CD4-positive, alpha-beta T cell treated with Interleukin-10 for 1 hour (primary cell): ENCODE results near the gene TMEM117.
A peak's percentile ranks its signal among the peaks of the same experiment; 100 is the strongest.
"Not testable (repeated sequence)": the region's sequence is repeated elsewhere in the genome, so short reads cannot be mapped to it uniquely, and the experiment has no call there.

ENCODE experiments used
- DNase-seq: peaks from one replicate; pipeline ENCODE4 v3.0.0-alpha.2; 2020

The TMEM117 gene

DNA sequence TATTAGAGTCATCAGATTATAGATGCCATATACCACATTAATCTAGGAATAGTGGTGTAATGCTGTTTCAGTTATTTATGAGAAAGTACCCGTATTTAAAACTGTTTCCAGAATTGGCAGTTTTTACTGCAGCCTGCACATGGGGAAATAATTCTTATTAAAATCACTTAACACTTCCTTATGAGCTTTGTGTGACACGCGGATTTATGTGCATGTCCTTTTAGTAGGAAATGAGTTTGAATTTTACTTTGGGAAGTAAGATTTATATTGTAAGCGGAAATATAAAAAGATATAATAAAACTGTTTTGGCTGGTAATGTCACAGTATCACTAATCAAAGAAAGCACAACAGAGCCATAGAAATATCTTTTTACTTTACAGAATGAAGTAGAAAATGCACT lies 132.9 kb downstream of the TMEM117 start:
- DNase-seq, result no peak

DNA sequence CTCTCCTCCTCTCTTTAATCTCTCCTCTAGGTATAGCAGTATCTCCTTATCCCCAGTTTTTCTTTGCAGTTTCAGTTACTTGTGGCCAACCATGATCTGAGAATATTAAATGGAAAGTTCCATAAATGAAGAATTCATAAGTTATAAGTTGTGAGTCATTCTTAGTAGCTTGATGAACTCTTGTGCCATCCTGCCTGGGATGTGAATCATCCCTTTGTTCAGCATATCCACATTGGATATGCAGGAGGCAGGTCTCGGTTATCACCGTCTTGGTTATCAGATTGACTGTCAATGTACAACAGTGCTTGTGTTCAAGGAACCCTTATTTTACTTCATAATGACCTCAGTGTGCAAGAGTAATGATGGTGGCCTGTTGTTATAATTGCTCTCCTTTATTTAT lies 134.0 kb downstream of the TMEM117 start:
- DNase-seq, result no peak

DNA sequence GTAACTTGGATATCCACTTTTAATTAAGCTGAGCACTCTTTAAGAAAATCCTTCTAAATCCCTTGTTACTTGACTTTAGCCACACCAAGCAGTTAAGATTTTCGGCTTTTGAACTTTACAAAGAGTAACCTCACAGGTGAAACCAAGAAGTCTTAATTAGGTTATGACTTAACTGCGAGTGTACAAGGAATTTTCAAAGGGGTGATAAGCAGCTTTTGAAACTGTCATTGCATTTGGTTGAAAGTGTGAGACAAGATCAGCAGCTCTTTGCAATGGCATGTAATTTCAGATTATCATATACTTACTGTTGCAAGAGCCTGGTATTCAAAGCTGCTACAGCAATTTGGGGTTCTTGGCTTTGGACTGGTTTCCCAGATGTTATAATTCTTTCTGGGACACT lies 137.5 kb downstream of the TMEM117 start:
- DNase-seq, result no peak

DNA sequence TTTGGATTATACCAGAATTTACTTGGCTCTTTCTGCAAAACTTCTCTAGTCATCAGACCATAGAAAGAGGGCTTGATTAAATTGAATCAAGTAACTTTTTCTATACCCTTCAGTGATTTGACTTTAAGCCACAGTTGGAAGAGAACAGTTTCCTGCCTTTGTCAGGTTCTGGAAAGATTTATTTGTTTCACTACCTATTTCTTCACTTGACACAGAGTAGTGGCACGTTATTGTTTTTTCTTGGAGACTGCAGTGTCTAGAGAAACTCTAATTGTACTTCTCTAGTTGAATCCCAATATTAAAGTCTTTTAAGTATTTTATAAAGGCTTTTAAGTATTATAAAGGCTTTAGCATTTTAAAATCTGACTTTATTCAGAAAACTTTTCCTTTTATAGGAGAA lies 138.1 kb downstream of the TMEM117 start:
- no peak for DNase-seq

DNA sequence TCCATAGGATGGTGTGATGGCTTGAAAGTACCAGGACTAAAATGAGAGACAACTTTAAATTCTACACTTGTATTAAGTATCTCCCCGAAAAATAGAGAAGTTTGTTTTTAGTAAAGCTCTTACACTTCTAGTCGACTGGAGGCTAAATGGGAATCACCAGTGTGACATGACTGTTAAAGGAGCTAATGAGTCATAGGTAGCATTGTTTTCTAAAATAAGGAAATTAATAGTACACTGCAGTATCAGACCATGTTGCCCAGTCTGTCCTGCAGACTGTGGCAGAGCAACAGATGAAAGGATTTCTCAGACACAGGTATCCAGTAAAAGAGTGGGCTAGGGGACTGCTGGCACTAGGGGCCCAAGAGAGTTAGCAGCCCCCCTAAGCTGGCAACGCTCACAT lies 140.1 kb downstream of the TMEM117 start:
- DNase-seq, result no peak

DNA sequence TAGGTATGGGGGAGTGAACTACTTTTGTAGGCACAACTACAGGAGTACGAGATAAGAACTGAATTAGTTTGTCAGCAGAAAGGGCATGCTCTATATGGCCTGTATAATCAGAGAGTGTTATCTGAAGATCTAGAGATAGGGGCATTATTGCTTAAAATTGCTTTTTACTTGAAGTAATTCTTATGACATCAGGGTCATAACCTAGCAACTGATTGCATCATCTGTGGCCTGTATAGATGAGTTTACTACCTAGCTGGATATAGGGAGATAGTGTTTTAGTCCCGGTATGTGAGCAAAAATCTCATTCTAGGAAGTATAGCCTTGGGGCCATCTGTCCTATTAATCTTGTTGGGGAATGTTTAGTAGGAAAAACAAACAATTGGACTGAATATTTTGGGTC lies 142.7 kb downstream of the TMEM117 start:
- no peak for DNase-seq

DNA sequence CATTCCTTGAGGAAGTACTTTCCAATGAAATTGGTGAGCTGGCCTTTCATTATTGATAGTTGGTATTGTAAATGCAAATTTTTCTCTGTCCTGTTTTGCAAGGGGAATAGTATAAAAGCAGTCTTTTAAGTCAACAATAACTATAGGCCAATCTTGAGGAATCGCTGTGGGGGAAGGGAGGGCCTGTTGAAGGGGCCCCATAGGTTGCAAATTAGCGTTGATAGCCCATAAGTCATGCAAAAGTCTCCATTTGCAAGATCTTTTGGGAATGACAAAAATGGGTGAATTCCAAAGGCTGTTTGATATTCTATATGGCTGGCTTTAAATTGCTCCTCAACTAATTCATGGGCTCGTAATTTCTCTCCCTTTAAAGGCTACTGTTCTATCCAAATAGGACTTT lies 143.6 kb downstream of the TMEM117 start:
- DNase-seq, result no peak

DNA sequence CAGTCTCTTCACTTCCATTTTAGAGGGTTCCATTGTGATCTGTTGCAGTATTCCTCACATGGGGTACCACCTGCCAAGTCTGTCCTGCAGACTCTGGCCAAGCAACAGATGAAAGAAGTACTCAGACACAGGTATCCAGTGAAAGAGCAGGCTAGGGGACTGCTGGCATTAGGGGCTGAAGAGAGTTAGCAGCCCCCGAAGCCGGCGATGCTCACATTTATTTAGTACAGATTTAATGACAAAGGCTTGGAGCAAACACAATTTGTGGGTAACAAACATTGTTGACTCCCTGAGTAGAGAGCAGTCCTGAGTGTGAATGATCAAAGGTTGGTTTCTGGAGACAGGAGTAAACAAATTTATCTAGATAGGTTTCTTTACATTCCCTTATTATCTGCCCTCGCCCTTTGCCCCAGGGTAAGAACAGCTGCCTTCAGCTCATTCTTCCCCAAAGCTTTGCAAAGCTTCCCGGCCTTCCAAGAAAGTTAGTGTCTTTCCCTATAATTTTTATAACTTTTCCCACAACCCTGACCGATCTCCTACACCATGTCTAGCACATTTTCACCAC lies 144.8 kb downstream of the TMEM117 start:
- no peak for DNase-seq

DNA sequence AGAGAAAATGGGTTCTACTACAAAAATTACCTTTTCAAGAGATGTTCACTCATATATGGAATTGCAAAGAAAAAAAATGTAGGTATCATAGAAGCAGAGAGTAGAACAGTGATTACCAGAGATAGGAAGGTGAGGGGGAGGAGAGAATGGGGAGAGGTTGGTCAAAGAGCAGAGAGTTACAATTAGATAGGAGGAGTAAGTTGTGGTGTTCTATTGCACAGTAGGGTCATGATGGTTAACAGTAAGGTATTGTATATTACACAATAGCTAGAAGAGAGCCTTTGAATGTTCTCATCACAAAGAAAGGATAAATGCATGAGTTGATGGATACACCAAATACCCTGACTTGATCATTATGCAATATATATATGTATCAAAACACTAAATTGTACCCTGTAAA lies 145.8 kb downstream of the TMEM117 start:
- DNase-seq, result no peak

DNA sequence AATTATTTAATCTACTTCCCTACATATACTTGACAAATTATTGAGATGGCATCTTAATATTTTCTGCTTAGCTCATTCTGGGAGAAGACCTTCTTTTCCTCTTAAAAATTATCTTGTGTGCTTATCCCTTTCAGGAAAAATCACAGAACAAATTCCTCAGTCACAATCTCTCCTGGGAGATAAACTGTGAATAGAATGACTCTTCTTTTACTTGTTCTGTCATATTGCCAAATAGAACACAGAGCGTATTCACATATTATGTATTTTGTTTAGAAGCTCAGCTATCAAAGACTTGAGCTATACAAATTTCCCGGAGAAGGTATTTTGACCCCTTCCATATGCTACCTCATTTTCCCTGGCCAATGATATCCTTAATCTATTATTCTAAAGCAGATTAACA lies 146.7 kb downstream of the TMEM117 start:
- no peak for DNase-seq

DNA sequence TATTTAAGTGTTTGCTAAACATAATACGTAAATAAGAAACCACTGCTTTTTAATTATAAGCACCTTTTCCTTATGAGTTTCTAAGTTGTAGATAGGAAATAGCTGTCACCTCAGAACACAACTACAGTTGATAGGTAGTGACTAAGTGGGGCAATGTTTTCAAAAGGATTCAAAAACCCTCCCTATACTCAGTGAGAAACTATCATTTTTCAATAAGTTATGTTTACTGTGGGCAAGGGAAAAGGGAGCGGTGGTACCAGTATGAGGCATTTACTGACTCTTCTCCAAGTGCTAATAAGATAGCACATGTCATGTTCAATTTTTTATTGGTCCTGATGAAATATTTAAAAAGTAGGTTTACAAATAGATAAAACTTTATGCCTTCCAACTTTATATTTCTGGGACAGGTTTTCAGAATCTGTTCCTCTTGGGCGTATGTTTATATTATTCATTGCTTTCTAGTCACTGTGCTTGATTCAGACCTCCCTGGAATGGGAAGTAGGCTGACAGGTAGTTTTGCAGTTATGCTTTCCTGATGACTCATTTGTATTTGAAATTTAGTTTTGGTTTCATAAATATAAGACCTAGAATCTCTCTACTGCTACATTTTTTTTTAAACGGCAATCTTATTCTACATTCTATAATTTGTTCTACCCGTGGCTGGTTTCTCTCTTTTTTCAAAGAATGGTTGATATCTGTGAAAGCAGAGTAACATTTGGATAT lies 153.1 kb downstream of the TMEM117 start:
- DNase-seq, result no peak

DNA sequence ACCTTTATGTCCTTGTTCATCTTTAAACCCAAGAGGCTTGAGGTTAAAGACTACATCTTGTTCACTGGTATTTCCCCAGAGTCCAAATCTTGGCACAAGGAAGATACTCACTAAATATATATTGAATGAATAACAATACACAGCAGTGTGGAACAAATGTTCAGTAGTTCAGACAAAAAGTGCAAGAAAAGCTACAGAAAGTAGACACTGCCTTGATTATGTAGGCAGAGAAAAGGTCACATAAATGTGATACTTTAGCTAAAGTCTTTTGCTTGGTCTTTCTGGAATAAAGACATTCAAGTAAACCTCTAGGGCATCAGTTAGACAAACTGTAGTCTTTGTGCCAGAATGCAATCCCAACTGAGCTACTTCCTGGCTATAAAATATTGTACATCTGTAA lies 157.0 kb downstream of the TMEM117 start:
- DNase-seq, result no peak

DNA sequence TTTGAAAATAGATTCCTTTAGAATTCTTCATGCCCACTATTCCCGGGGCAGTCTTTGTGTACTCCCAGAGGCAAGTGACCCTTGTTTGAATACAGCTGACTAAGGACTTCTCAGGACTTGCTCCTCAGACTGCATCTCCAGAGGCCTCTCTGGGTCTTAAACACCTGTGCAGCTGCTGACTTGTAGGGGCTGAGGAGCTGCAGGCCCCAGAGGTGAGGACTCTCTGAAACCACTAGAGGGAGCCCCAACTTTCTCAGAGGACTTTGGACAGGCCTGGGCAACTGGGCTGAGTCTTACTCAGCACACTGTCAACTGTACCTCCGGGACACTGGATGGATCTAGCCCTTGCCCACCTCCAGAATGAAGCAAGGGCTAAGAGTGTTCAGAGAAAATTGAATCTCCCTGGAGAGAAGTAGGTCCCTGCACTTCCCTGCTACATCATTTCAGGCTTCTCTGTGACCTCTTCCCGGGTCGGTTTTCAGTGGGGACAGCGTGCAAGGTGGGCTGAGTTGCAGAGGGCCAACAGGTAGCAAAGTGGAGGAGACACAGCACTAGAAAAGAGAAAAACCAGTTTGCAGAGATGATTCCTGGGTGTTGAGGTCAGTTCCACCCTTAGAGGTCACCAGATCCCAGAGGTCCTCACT lies 164.6 kb downstream of the TMEM117 start:
- DNase-seq, result peak; percentile 19

DNA sequence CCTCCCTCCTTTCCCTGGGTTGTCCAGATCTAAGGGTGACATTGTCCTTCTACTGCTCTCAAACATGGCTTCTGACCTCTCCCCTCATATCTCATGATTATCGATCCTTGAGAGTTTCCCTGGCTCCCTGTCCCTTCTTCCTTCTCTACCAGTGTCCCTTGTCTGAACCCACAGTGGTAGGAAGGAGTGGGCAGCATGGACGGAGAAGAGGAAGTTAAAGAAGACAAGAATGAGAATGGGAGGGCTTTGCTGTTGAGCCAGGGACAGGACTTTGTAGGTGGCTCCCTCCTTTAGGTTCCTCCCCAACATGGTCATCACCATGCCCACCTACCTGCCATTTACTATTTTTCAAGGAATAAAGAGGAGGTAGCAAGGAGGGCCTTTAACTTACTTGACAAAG lies 166.7 kb downstream of the TMEM117 start:
- DNase-seq, result no peak

DNA sequence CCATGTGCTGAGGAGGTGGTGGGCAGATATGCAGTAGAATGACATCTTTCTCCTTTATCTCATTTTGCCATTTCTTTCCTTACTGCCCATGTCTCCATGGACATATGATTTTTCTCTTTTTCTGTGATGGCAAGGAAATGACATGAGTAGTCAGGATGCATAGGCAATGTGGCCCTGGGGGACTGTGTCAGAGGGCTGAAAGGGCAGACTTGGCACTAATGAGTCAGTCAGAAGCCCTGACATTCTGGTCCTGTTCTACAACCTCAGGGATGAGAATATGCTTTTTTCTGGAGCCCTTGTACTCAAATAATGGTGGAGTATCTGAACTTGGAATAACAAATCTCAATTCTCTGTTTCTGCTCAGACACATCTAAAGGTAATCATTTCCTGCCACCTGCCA lies 167.8 kb downstream of the TMEM117 start:
- DNase-seq, result no peak

DNA sequence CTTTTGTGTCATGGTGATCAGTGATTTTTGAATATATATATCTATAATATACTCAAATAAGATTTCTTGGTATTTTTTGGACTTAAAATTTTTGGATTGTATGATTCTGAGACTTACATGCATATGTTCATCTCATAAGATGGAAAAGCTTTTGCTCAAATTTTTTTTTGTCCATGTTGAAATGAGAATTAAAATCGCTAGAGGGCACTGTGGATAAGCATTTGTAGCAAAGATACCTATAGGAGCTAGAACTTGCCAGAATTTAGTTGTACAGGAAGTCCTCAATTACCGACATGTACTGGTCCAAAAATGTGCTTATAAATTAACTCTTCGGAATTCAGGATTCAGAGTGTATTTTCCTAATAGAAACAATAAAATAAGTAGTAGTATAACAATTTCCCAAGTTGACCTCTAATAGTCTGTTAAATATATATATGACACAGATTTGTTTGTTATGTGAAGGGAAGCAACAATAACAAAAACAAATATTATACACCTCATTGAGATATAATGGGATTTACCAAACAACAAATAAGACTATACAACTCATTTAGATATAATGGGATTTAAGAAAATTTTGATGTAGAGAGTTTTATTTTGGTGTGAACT lies 179.6 kb downstream of the TMEM117 start:
- peak; percentile 56 for DNase-seq

DNA sequence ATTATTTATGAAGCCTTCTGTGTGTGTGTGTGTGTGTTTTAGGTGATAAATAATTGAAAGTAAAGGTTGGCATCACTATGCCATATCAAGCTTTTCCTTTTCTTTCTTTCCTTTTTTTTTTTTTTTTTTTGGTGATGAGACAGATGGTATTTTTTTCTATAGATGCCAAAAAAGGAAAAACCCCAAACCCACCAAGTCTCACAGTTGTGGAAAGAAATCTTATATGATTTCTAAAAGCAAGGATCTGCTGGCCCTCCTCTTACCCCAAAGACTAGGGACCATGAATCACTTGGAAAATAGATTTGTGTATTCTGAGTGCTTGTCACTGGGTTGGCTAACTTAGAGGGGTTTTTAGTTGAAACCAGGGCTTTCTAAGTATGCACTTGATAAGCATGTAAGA lies 181.3 kb downstream of the TMEM117 start:
- no peak for DNase-seq

DNA sequence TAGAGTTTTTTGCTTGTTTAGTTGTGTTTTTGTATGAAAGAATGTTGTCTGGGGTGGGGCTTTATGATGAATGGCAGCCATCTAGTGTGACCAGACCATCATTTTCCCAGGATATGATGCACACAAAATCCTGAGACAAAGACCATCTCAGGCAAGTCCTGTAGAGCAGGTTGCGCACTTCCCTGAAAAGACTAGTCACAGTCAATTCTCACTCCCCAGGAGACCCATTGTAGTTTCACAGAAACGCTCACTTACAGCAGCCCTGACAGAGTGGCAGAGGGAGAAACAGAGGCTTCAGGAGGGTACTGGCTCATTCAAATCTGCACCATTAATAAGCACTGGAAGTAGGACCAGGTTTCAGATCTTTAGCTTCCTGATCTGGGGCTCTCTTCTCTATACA lies 183.2 kb downstream of the TMEM117 start:
- DNase-seq, result no peak

DNA sequence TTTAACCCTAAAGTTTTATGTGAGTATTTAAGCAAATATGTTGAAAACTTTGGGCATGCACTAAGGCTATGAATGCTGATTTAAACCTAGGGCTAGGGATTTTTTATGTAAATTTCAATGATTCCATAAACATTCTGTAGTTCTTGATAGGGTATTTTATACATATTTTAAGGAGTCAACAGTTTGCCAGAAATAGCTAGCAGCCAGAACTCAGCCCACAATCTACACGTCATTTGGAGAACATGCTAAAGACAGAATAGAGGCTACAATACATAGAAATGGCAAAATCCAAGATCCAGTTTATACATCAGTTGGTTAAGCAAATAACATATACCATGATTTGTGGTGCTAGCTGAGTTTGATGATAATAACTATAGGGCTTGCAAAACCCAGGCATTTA lies 184.7 kb downstream of the TMEM117 start:
- no peak for DNase-seq

DNA sequence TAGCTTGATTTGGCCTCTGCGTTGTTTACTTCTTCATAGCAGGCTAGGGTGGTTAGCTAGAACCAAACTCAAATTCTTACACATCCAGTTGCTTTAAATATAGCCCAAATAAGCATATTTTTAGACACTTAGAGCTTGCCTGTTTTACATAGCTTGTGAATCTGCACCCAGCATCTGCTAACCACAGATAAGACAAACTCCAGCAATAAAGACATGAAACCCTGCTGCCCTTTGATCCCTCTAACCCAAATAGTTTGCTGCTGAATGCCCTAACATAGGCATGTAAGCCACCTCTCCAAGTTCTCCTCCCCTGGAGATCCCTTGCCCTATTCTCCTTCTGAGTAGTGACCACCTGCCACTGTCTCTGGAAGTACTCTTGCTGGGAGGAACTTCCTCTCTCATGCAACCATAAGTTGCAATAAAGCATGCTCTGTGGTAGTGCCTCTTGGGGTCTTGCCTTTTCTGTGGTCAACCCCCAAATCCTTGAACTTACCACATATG lies 185.6 kb downstream of the TMEM117 start:
- DNase-seq, result no peak

DNA sequence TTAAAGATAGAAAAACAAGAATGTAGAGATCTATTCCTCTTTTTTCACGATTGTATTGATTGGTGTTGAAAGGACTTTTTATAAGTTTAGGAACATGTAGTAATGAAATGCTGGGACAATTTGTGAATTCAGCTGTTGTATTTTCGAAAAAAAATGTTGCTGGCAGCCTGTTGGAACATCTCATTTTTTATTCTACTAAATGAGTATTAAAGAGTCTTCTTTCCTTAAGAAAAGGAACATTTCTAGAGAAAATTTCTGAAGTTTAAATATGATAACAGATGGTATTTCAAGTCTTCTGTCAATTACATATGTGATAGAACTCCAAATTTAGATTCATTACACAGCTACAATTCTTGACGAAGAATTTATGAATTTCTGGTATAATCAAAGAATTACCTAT lies 189.6 kb downstream of the TMEM117 start:
- no peak for DNase-seq

DNA sequence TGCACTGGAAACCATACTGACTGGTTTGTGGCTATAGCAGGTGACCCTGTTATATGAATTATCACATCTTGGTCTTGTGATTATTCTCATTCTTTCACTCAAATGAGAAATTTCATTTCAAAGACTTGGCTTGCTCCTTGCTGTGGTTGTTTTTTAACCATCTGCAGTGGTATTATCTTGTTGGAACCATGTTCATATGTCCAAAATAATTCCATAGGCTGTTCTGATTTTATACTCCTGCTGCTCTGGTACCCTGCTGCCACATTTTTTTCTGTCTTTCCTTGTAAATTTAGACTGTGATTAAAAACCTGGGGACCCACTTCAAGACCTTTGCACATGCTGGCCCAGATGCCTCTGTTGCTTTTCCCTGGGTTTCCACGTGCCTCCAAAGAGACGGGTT lies 190.2 kb downstream of the TMEM117 start:
- no peak for DNase-seq

DNA sequence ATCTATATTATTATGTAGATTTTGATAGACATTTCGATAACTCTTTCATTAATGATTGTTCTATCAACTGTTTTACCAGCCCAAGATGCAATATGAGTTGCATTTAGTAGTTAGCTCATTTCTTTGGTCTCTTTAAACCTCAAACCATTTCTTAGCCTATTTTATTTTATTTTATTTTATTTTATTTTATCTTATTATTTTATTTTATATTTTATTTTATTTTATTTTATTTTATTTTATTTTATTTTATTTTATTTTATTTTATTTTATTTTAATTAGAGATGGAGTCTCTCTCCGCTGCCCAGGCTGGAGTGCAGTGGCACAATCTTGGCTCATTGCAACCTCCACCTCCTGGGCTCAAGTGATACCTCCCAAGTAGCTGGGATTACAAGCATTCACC lies 191.0 kb downstream of the TMEM117 start:
- DNase-seq, result not testable (repeated sequence)

DNA sequence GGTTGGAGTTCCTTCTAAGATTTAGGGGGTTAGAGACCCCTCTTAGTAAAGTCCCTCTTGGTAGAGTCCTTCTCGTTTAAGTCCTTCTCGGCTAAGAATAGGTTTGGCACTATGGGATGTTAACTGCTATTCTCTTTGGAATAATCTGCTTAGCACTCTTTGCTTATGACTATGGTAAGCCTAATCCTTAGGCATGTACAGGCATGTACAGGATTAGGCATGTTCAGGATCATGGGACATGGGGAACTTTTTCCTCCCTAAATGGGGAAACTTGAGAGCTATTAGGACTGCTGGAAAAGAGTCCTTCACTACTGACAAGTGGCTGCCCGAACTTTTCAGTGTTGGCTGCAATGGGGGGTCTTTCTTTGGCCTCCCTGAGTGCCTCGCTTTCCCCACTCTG lies 193.3 kb downstream of the TMEM117 start:
- DNase-seq, result no peak
